Measurements from ENCODE around the gene SMYD3.
A peak's percentile ranks its signal among the peaks of the same experiment; 100 is the strongest.

Gene SMYD3

DNA sequence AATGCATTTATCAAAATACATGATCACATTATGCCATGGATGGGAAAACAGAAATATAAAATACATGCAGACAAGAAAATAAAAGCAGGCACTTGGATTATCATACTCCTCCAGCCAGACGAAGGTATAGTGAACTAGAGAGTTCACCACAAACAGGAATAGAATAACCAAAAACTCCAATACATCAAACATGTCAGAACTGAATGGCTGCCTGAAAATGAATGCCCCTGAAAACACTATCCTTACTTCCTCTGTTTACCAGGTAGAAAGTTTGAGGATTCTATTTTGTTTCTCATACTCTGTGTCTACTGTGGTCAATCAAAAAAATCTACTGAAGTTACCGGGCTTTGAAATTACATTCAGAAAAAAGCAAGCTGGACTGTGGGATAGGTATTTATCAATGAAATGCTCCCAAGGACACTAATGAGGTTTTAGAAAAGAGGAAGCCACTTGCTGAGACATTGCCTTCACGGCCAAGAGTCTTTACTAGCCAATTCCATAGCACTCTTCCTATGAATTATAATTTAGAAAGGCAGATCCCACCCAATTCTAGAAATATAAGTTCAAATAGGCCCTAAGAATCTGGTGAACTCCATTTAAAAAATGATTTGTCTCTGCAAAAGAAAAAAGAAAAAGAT lies 197.7 kb downstream of the SMYD3 start:
- DNase-seq (ENCODE audit: low spot score), result no peak

DNA sequence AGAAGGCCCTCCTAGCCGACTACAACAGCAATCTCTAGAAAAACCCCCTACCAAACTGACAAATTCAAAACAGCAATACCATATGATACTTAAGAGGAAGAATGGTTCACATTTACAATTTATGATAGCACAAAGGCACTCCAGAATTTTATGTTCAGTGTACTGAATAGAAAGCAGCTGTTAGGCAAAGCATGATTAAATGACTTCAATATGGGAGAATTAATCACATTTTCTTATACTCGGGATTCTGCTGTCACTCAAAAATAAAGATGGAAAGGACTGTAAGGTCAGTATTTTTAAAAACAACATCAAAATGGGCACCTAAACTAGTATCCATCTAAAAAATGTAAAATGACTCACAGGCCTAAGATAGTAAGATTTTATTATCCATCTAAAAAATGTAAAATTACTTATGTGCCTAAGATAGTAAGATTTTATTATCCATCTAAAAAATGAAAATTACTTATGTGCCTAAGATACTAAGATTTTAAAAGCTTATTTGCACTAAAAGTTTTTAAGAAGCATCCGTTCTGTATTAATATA lies 198.5 kb downstream of the SMYD3 start:
- no peak for DNase-seq (ENCODE audit: low spot score)

- no peak for DNase-seq (ENCODE audit: low spot score)
Measured at GRCh38 chr1:246306415-246307037, 200.6 kb downstream of the SMYD3 start.

- no peak for DNase-seq (ENCODE audit: low spot score)
Measured at GRCh38 chr1:246304484-246305259, 202.4 kb downstream of the SMYD3 start.

- no peak for DNase-seq (ENCODE audit: low spot score)
Measured at GRCh38 chr1:246302711-246303317, 204.3 kb downstream of the SMYD3 start.

- no peak for DNase-seq (ENCODE audit: low spot score)
Measured at GRCh38 chr1:246302251-246302625, 204.8 kb downstream of the SMYD3 start.

DNA sequence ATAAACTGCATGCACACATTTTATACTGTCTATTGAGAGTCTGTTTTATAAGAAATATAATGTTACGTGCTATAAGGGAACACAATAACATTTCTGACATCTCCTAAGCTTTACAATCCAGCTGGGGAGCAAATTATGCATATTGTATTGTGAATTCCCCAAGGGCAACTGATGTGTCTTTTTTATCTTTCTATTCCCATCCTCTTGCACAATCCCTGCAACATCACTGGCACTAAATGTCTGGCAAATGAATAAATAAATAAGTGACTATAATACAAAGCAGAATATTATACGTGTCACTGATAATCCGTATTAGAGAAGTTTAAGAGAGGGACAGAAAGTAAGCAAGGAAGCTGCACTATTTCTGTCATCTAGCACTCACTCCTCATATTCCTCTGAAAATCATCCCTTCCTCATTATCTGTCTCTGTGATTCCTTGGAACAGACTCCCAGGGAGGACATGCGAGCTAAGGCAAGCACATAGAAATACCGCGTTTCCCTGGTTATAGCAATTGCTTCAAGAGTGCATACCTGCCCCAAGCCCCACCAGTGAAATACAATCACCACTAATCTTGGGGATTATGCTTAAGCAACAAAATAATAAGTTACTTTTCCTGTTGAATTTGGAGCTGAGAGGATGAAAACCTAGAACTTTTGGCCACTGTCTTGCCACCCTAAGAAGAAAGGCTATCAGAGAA lies 205.4 kb downstream of the SMYD3 start:
- DNase-seq (ENCODE audit: low spot score), result no peak

GRCh38 chr1:246300626-246301549 lies 206.2 kb downstream of the SMYD3 start:
- no peak for DNase-seq (ENCODE audit: low spot score)

- DNase-seq (ENCODE audit: low spot score), result no peak
Measured at GRCh38 chr1:246297279-246298265, 209.5 kb downstream of the SMYD3 start.

DNA sequence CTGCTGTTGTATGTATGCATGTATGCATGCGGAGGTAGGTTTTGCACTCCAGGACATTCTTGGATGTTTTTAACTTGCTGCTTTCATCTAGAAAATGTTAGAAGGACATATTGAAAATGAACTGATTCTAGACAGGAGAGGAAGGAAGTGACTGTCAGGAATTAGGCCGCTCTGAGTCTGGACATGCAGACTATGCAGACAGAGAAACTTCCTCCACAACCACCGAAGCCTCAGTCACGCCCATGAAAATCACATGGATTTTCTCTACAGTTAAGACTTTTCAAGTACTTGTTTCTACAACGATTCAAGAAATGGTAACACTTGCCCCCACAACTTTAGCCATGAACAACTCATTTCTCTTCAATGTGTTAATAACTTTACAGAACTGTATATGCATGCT lies 211.1 kb downstream of the SMYD3 start:
- DNase-seq (ENCODE audit: low spot score), result no peak

- DNase-seq (ENCODE audit: low spot score), result no peak
Measured at GRCh38 chr1:246295340-246295739, 211.7 kb downstream of the SMYD3 start.

DNA sequence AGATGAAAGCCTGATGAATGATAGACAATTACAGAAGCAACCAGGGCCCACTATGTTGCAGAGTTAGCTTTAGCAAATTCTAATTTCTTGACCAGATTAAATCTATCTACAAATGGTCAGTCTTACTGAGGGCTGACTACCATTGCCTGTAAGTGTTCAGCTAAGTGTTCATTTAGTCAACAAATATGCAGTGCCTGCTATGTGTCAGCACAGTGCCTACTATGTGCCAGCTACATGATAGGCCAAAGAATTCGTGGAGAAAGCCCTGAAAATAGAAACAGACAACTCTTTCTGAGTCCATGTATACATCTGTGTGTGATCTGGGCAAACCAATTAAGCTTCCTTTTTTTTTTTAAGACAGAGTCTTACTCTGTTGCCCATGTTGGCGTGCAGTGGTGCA lies 212.8 kb downstream of the SMYD3 start:
- no peak for DNase-seq (ENCODE audit: low spot score)

DNA sequence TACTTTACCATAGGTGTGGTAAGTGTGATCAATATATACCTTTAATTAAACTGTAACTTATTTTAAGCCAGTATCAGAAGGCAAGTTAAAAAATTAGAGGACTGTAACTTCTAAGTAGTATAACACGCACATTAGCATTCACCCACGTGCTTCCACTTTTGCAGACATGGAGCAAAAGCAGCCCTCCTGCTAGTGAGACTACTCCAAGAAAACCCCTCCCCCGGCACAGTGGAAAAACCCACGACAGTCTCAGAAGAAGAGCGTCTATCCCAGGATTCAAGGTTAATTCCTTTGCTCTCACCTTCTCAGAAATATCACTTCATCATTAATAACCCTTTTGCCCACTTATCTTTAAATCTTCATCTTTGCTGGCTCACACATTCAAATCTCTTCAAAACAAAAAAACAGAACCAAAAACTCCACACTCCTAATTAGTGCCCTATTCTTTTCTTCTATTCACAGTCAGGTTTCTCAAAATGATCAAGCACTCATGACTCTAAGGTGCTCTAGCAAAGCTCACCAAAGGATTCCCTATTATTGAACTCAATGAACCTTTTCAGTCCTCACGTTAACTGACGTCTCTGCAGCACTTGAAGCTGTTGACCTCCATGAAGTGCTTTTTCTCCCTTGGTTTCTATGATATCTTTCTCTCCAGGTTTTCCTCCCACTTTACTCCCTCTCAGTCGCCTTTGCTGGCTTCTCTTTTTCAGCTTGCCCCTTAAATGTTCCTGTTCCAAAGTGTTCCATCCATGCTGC lies 213.5 kb downstream of the SMYD3 start:
- DNase-seq (ENCODE audit: low spot score), result no peak

DNA sequence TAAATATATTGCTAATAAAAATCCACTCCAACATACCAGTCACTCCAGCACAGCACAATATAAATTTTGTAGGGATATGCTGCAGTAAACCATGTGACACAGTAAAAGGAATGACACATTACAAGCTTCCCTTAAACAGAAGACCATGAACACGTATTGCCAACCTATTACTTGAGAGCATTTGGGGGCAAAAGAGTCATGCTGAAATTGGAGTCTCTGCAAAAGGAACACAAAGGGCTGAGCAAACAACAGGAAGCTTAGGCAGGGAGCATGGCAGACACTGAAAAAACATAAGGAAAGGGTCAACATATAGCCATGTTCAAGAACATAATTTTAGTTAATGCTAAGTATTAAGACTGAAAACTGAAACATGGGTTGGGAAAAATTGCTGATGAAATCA lies 214.5 kb downstream of the SMYD3 start:
- DNase-seq (ENCODE audit: low spot score), result no peak

DNA sequence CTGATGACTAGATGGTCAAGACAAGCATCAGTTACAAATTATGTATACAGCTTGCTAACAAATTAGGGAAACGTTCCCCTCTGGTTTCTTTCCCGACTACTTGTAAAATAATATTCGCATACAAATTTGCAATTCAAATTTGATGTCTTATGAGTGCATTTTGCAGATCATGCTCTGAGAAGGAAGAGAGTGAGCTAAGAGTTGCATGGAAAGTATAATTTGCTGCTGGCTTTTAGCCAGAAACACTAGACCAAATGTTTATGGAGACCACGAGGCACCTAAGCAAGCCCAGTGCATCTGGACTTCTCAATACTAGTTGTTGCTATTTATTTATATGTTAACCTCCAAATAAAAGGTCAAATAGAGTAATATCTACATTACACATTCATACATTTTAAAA lies 216.0 kb downstream of the SMYD3 start:
- DNase-seq (ENCODE audit: low spot score), result no peak

GRCh38 chr1:246283771-246284410 lies 223.2 kb downstream of the SMYD3 start:
- DNase-seq (ENCODE audit: low spot score), result peak; percentile 47

- no peak for DNase-seq (ENCODE audit: low spot score)
Measured at GRCh38 chr1:246281639-246282038, 225.4 kb downstream of the SMYD3 start.

DNA sequence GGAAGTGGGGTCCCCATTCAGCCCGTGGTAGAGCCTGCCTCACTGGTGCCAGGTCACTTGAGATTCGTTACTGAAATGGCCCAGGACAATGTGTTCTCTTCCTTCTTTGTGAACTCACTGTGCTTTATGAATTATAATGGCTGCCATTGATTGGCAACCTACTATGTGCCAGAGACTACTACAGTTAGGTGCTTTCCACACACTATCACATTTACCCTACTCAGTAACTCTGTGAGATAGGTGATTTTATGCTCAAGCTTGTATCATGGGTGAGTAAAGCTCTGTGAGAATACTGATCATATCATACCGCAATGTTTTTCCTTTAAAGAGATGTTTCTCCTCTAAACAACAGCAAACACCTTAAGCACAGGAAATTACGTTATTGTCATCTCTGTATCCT lies 225.9 kb downstream of the SMYD3 start:
- DNase-seq (ENCODE audit: low spot score), result no peak

All from SK-N-DZ (cell line).